H1 (cell line): ENCODE results near the gene ARHGDIB.

Experiments
- BACH1 ChIP-seq: IDR thresholded peaks from 2 replicates; pipeline ENCODE4 v1.6.1; 2012; ENCODE audit warnings: low read length, improper control_type of control experiment
- EZH2 ChIP-seq: fragments of 200-600 bp; sonication (generic); IDR thresholded peaks from 2 replicates; pipeline ENCODE4 v1.7.1; 2012; ENCODE audit warnings: low read depth, mild to moderate bottlenecking, moderate library complexity, low read length, inconsistent platforms; ENCODE audit not compliant: severe bottlenecking
- PHF8 ChIP-seq: fragments of 200-600 bp; sonication (generic); conservative IDR thresholded peaks from 2 replicates; pipeline ENCODE4 v1.7.1; 2012; ENCODE audit warnings: low read depth, mild to moderate bottlenecking, inconsistent platforms, low read length, moderate library complexity
- RAD21 ChIP-seq, 2 experiments: IDR thresholded peaks in 1 of 2; conservative IDR thresholded peaks in 1 of 2; 2 replicates each; pipeline ENCODE4 v1.6.1; 2011; ENCODE audit warnings: low read depth in 2 of 2, low read length in 2 of 2, improper control_type of control experiment in 1 of 2, inconsistent platforms in 1 of 2, mild to moderate bottlenecking in 1 of 2, moderate library complexity in 1 of 2
- SIN3A ChIP-seq, 2 experiments: IDR thresholded peaks in 1 of 2; conservative IDR thresholded peaks in 1 of 2; 2 replicates each; pipeline ENCODE4 v1.6.1; 2011 to 2012; ENCODE audit warnings: low read length in 2 of 2, improper control_type of control experiment in 1 of 2, low read depth in 1 of 2, mild to moderate bottlenecking in 1 of 2
- SIRT6 ChIP-seq: IDR thresholded peaks from one replicate; pipeline ENCODE4 v1.7.1; 2012; ENCODE audit warnings: low read length, inconsistent platforms
- SP1 ChIP-seq: IDR thresholded peaks from 2 replicates; pipeline ENCODE4 v1.6.1; 2011; ENCODE audit warnings: low read depth, low read length
- TF ChIP-seq, protein P1 (sequence below), 3 experiments: IDR thresholded peaks; 1 replicate in 2 of 3; 2 replicates in 1 of 3; pipeline versions ENCODE4 v1.5.1 to v1.6.1; 2011; ENCODE audit warnings: low read length in 3 of 3, mild to moderate bottlenecking in 3 of 3, inconsistent platforms in 2 of 3, low read depth in 1 of 3, moderate library complexity in 1 of 3; ENCODE audit not compliant: insufficient read depth in 1 of 3; ENCODE audit errors: control extremely low read depth in 1 of 3
- TF ChIP-seq, protein P2 (sequence below): IDR thresholded peaks from 2 replicates; pipeline ENCODE4 v1.6.1; 2012; ENCODE audit warnings: inconsistent platforms
- TF ChIP-seq, protein P3 (sequence below): IDR thresholded peaks from 2 replicates; pipeline ENCODE4 v1.6.1; 2011; ENCODE audit warnings: low read depth, mild to moderate bottlenecking, low read length; ENCODE audit not compliant: insufficient read depth

DNA sequence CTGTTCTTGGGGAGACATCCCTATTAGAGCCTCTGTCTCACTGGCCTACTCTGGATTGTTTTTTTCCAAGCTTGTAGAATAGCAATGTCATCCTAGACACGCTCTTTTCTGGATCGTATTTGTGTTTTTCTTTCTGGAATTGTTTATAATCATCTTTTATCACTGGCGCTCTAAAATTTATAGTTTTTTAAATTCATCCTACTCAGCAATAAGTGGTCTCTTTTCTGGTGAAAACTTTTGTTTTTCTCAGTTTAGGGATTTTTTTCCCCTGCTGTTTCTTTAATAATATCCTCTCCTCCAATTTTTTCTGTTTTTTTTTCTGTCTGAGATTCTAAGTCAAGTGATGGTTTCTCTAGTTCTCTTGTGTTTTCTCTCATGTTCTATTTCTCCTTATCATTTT, 36.6 kb upstream of the ARHGDIB start:
- TF ChIP-seq BACH1 = no peak
- TF ChIP-seq, protein P1, sequence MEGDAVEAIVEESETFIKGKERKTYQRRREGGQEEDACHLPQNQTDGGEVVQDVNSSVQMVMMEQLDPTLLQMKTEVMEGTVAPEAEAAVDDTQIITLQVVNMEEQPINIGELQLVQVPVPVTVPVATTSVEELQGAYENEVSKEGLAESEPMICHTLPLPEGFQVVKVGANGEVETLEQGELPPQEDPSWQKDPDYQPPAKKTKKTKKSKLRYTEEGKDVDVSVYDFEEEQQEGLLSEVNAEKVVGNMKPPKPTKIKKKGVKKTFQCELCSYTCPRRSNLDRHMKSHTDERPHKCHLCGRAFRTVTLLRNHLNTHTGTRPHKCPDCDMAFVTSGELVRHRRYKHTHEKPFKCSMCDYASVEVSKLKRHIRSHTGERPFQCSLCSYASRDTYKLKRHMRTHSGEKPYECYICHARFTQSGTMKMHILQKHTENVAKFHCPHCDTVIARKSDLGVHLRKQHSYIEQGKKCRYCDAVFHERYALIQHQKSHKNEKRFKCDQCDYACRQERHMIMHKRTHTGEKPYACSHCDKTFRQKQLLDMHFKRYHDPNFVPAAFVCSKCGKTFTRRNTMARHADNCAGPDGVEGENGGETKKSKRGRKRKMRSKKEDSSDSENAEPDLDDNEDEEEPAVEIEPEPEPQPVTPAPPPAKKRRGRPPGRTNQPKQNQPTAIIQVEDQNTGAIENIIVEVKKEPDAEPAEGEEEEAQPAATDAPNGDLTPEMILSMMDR (IDR thresholded peaks at IDR 0.05; ENCODE audit: control extremely low read depth in 1 of 3, insufficient read depth in 1 of 3, low read depth in 1 of 3, low read length in 3 of 3) = no peak
- TF ChIP-seq PHF8 = no peak
- no peak for TF ChIP-seq EZH2
- TF ChIP-seq, protein P2, sequence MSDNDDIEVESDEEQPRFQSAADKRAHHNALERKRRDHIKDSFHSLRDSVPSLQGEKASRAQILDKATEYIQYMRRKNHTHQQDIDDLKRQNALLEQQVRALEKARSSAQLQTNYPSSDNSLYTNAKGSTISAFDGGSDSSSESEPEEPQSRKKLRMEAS = no peak
- no peak for TF ChIP-seq SIN3A (conservative IDR thresholded peaks at IDR 0.05 in 1 of 2, IDR thresholded peaks at IDR 0.05 in 1 of 2; ENCODE audit: low read depth in 1 of 2, low read length in 2 of 2)
- no peak for TF ChIP-seq SP1
- TF ChIP-seq, protein P3, sequence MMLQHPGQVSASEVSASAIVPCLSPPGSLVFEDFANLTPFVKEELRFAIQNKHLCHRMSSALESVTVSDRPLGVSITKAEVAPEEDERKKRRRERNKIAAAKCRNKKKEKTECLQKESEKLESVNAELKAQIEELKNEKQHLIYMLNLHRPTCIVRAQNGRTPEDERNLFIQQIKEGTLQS = no peak
- no peak for TF ChIP-seq SIRT6
- no peak for TF ChIP-seq RAD21 (IDR thresholded peaks at IDR 0.05 in 1 of 2, conservative IDR thresholded peaks at IDR 0.05 in 1 of 2; ENCODE audit: low read depth in 2 of 2, low read length in 2 of 2)
